ENCODE results near the gene NSG1.

NSG1 gene

GRCh38 chr4:4387531-4388310 lies 819 bp downstream of the NSG1 start:
- Mint-ChIP-seq H3K4me1 (peaks cover 23% of the 10 kb centered on the region), H3K9me3 (no peaks in the 10 kb centered on the region), H3K27ac (no peak overlapping the region), H3K4me3 (peak overlapping the region; percentile 73 to 74), H3K27me3 (peaks cover 49% of the 10 kb centered on the region)
- no peak for DNase-seq
- ATAC-seq: peak; percentile 33

- peaks cover 43% of the 10 kb centered on the region for H3K27me3 Mint-ChIP-seq
- DNase-seq (no peak), ATAC-seq (no peak)
- no peaks in the 10 kb centered on the region for H3K9me3 Mint-ChIP-seq
- no peak overlapping the region for H3K27ac Mint-ChIP-seq
- H3K4me1 Mint-ChIP-seq: peaks cover 23% of the 10 kb centered on the region
- H3K4me3 Mint-ChIP-seq: peak overlapping the region; percentile 73 to 74
Measured at GRCh38 chr4:4388311-4388790, 1.4 kb downstream of the NSG1 start.

DNA sequence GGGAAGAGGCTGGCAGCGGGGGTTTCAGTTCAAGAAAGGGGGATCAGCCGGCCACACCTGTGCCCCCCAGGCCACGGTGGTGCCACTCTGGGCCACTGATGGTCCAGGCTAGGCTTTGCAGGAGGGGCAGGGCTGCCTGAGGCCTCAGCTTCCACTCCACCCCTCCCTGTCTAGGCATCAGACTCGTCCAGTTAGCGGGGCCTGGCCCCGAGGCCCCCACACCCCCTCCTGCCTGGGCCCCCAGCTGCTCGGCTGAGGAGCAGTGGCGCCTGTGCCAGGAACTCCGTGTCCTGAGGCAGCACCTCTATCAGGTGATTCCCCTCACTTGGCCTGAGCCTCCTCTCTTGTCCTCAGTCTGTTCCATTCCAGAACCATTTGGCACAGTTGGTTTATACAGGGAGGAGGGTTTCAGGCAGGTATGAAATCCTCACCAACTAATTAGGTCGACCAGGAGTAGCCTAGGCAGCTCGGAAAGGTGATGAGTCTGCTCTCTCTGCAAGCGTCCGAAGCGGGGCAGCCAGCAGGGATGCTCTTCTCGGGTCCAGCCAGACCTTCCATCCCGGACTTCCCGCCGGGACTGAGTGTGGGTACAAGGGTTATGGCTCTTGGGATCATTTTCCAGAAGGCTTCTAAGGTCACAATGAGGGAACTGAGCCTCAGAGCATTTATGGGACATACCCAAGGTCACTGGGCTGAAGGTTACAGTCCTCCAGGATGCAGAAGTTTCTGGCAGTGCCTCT lies 2.1 kb downstream of the NSG1 start:
- no peak overlapping the region for H3K4me3 Mint-ChIP-seq
- ATAC-seq: no peak
- no peak overlapping the region for H3K27ac Mint-ChIP-seq
- H3K27me3 Mint-ChIP-seq: peaks cover 37% of the 10 kb centered on the region
- no peak for DNase-seq
- H3K9me3 Mint-ChIP-seq: no peaks in the 10 kb centered on the region
- peaks cover 23% of the 10 kb centered on the region for H3K4me1 Mint-ChIP-seq

DNA sequence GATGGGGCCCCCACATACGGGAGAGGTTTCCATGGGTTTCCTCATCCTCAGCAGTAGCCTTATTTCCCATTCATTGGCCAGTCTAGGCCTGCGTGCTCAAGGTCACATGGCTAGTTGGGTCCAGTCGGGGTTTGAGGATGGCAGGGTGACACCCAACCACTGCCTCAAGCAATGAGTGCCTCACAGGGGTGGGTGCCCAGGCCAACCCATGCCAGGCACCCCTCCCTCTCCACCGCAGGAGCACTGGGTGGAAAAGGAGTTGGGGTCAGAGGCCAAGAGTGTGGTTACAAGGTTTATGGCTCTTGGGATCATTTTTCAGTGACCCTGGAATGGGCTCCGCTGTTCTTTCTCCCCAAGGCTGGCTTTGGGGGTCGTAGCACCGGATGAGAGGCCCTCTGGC lies 3.1 kb downstream of the NSG1 start:
- H3K4me3 Mint-ChIP-seq: no peak overlapping the region
- peaks cover 26% of the 10 kb centered on the region for H3K27me3 Mint-ChIP-seq
- H3K27ac Mint-ChIP-seq: no peak overlapping the region

GRCh38 chr4:4390515-4391240 lies 3.8 kb downstream of the NSG1 start:
- Mint-ChIP-seq H3K4me1 (peaks cover 20% of the 10 kb centered on the region), H3K4me3 (no peak overlapping the region), H3K9me3 (no peaks in the 10 kb centered on the region), H3K27ac (no peak overlapping the region), H3K27me3 (peaks cover 20% of the 10 kb centered on the region)
- DNase-seq (no peak), ATAC-seq (no peak)

More for the DNA sequence above, 3.1 kb downstream of the NSG1 start:
- ATAC-seq (no peak), DNase-seq (no peak)
- peaks cover 23% of the 10 kb centered on the region for H3K4me1 Mint-ChIP-seq
- H3K9me3 Mint-ChIP-seq: no peaks in the 10 kb centered on the region

GRCh38 chr4:4391866-4392265 lies 5.0 kb downstream of the NSG1 start:
- ATAC-seq: no peak
- H3K27ac Mint-ChIP-seq: no peak overlapping the region
- H3K4me3 Mint-ChIP-seq: no peak overlapping the region
- no peak for DNase-seq
- H3K4me1 Mint-ChIP-seq: peaks cover 17% of the 10 kb centered on the region
- H3K27me3 Mint-ChIP-seq: peaks cover 15% of the 10 kb centered on the region
- H3K9me3 Mint-ChIP-seq: no peaks in the 10 kb centered on the region

GRCh38 chr4:4392501-4393183 lies 5.7 kb downstream of the NSG1 start:
- H3K4me1 Mint-ChIP-seq: peaks cover 16% of the 10 kb centered on the region
- H3K27me3 Mint-ChIP-seq: peaks cover 15% of the 10 kb centered on the region
- peak overlapping the region in 1 of 2 donors; percentile 9 for H3K27ac Mint-ChIP-seq
- no peak overlapping the region for H3K4me3 Mint-ChIP-seq
- DNase-seq: no peak
- ATAC-seq: no peak
- H3K9me3 Mint-ChIP-seq: no peaks in the 10 kb centered on the region

DNA sequence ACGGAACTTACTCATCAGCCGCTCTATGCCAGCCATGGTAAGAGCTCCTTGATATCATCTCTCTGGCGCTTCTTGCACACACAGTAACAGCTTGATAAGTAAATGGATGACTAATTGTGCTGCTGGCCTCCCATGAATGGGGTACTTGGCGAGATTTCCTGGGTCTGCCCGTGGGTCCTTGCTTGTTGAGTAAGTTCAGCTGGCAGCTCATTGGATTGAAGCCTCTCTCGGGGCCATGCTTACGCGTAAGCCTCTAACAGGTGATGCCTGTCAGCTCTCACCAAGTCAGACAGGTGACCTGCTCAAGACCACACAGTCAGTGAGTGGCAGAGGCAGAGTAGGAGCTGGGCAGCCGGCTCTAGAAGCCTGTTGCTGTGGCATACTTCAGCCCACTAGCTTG lies 7.7 kb downstream of the NSG1 start:
- no peak for ATAC-seq
- H3K9me3 Mint-ChIP-seq: no peaks in the 10 kb centered on the region
- no peak for DNase-seq
- H3K27me3 Mint-ChIP-seq: peaks cover 5% of the 10 kb centered on the region
- H3K4me1 Mint-ChIP-seq: peaks cover 6% of the 10 kb centered on the region
- H3K4me3 Mint-ChIP-seq: no peak overlapping the region
- no peak overlapping the region for H3K27ac Mint-ChIP-seq

DNA sequence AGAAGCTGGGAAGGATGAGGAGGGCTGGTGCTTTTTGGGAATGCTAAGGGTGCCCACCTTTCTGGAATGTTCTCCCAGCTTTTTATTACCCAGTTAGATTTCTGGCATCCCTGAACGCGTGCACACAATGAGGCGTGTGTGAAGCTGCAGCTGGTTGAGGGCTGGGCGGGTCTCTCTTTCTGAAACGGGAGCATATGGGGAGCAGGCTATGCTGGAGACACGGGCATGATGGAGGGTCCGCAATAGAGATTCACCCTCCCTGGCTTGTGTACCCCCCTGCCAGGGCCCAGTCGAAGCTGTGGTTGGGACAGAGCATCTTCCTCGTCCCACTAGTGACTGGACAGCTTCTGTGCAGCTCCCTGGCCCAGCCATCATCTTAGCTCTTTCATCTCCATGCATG lies 8.5 kb downstream of the NSG1 start:
- Mint-ChIP-seq H3K27ac (no peak overlapping the region), H3K4me1 (peaks cover 6% of the 10 kb centered on the region), H3K4me3 (no peak overlapping the region), H3K27me3 (peaks cover 5% of the 10 kb centered on the region), H3K9me3 (no peaks in the 10 kb centered on the region)
- ATAC-seq: no peak
- no peak for DNase-seq

DNA sequence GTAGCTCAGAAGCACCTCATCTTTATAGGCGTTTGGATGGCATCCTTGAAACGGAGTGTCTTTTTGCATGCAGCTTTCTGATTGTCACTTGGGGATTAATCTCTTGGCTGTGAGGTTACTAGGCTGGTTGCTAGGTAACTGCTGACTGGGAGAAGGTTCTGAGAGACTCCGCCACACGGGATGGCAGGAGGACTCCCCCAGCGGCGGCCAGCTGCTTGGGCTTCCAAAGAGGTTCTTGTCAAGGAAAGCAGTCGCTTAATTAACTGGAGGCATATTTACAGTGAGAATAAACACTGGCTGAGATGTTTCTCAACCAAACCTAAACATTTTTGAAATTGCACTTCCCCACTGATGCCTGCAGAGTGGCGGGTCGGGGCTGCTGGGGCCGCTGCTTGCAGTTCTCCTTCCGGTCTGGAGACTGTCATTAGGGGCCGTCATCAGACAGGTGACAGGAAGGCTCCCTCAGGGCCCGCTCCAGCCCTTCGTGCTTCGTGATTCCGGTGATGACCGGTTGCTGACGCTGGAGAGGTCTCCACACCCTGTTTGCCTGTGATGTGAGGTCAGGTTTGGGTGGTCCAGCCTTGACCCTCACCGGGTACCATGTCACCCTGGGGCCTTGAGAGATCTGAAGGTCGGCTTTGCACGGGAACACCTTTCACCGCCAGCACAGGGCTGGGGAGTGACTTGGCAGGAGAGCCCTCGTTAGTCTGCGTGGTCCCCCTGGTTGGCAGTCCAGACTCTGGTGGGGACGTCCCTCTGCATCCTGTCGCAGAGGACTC lies 9.1 kb downstream of the NSG1 start:
- DNase-seq: no peak
- H3K9me3 Mint-ChIP-seq: no peaks in the 10 kb centered on the region
- H3K27ac Mint-ChIP-seq: peak overlapping the region in 1 of 2 donors; percentile 52
- H3K4me1 Mint-ChIP-seq: peaks cover 6% of the 10 kb centered on the region
- peak; percentile 49 for ATAC-seq
- peaks cover 5% of the 10 kb centered on the region for H3K27me3 Mint-ChIP-seq
- H3K4me3 Mint-ChIP-seq: no peak overlapping the region

DNA sequence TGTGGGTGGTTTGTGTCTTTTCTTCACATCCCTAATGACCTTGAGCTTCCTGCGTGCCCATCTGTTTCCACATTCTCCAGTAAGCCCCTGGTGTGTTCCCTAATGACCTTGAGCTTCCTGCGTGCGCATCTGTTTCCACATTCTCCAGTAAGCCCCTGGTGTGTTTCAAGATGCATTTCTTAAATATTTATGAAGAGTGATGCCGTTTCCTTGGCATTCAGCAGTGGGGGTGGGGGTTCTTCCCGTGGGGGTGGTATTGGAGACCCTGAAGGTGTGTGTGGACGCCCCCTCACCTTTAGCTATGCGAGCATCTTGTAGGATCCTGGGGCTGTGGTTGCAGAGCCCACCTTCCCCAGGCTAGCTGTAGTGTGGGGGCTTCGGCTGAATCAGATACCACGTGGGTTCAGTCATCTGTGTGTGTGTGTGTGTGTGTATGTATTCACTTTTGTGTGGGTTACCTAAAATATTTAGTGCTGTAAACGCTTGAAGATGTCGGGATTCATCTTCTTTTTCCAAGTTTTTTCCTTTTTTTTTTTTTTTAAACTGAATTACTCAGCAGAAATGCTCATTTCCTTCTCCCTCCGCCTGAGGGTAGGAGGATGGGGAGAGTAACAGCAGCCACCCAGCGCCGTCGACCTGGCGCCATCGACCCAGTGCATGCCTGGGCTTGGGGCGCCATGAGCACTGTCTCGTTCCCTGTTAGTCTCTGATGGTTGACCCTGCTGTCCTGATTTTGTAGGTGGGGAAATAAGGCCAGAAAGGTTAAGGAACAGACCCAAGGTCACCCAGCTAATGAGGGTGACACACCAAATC lies 9.9 kb downstream of the NSG1 start:
- Mint-ChIP-seq H3K4me1 (peaks cover 6% of the 10 kb centered on the region), H3K27ac (peak overlapping the region; percentile 21 to 52), H3K27me3 (peaks cover 5% of the 10 kb centered on the region), H3K4me3 (no peak overlapping the region), H3K9me3 (no peaks in the 10 kb centered on the region)
- DNase-seq (no peak), ATAC-seq (no peak)

DNA sequence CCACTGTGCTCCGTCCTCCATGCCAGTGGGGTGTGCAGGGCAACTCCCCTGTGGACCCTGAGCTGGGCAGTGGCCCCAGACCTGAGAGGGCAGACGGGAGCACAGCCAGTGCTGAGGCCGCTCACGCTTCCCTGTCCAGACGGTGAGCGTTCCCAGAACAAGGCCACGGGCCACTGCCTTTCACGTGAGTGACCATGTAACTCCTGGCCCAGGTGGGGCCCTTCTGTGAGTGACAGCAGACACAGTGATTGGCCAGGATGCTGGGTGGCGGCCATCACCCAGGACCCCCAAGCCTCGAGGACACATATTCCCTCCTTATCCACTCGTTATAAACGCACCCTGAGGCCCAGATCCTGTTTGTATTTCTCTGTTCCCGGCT lies 10.5 kb downstream of the NSG1 start:
- Mint-ChIP-seq H3K27ac (no peak overlapping the region), H3K4me1 (peaks cover 6% of the 10 kb centered on the region), H3K9me3 (no peaks in the 10 kb centered on the region), H3K27me3 (peaks cover 5% of the 10 kb centered on the region), H3K4me3 (no peak overlapping the region)
- ATAC-seq: no peak
- DNase-seq: no peak

DNA sequence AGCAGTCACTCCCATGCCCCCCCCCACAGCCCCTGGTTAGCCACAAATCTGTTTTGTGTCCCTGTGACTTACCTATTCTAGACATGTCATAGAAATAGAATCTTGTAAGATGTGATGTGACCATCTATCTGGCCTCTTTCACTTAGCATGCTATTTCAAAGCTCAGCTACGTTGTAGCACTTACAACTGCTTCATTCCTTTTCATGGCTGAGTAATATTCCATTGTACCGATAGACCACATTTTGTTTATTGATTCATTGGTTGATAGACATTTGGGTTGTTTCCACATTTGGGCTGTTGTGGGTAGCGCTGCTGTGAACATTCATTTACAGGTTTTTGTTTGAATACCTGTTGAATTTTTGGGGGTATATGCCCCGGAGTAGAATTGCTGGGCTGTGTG lies 11.5 kb downstream of the NSG1 start:
- Mint-ChIP-seq H3K9me3 (no peaks in the 10 kb centered on the region), H3K4me3 (no peak overlapping the region), H3K27ac (no peak overlapping the region), H3K4me1 (peaks cover 6% of the 10 kb centered on the region), H3K27me3 (peaks cover 5% of the 10 kb centered on the region)
- DNase-seq: no peak
- ATAC-seq: no peak

- DNase-seq (no peak), ATAC-seq (no peak)
- peaks cover 6% of the 10 kb centered on the region for H3K4me1 Mint-ChIP-seq
- no peak overlapping the region for H3K4me3 Mint-ChIP-seq
- H3K27me3 Mint-ChIP-seq: peaks cover 5% of the 10 kb centered on the region
- no peak overlapping the region for H3K27ac Mint-ChIP-seq
- no peaks in the 10 kb centered on the region for H3K9me3 Mint-ChIP-seq
Measured at GRCh38 chr4:4401036-4401435, 14.1 kb downstream of the NSG1 start.
